K562 (cell line): ENCODE data around the gene DNAJA1. TPM values are rescaled to one million over a fixed set of nuclear protein-coding genes. Genes with fewer than 3 reads are reported as not detected.

ENCODE experiments used
- EGR1 ChIP-seq: fragments of 450-650 bp; conservative IDR thresholded peaks from 2 replicates; pipeline ENCODE4 v1.6.1; 2017; ENCODE audit warnings: mild to moderate bottlenecking
- EHMT2 ChIP-seq: fragments of 450-650 bp; IDR thresholded peaks from 2 replicates; pipeline ENCODE4 v1.6.1; 2018; ENCODE audit warnings: antibody characterized with exemption
- ETS1 ChIP-seq: conservative IDR thresholded peaks from 2 replicates; pipeline ENCODE4 v1.6.1; 2011; ENCODE audit warnings: low read depth, mild to moderate bottlenecking, low read length; ENCODE audit not compliant: control insufficient read depth
- ETV5 ChIP-seq: sonication (generic); formaldehyde crosslinking; IDR thresholded peaks from 2 replicates; pipeline ENCODE4 v1.4.0; 2020; ENCODE audit warnings: low read depth, mild to moderate bottlenecking, missing genetic modification reagents
- FOXA1 ChIP-seq: fragments of 450-650 bp; IDR thresholded peaks from 2 replicates; pipeline ENCODE4 v1.6.1; 2016; ENCODE audit warnings: mild to moderate bottlenecking, borderline replicate concordance
- GABPB1 ChIP-seq: sonication (generic); formaldehyde crosslinking; IDR thresholded peaks from 2 replicates; pipeline ENCODE4 v1.8.0; 2022; ENCODE audit warnings: mild to moderate bottlenecking, missing genetic modification reagents
- GTF2E2 ChIP-seq: fragments of 200-800 bp; sonication (Bioruptor generic); IDR thresholded peaks from 2 replicates; pipeline ENCODE4 v1.6.1; 2016; ENCODE audit warnings: missing genetic modification characterization, missing compliant biosample characterization
- SP2 ChIP-seq: IDR thresholded peaks from 2 replicates; pipeline ENCODE4 v1.6.1; 2011; ENCODE audit warnings: mild to moderate bottlenecking, low read depth, low read length, moderate library complexity; ENCODE audit not compliant: poor library complexity, severe bottlenecking; ENCODE audit errors: extremely low read depth
- ZFX ChIP-seq: sonication (generic); formaldehyde crosslinking; IDR thresholded peaks from 2 replicates; pipeline ENCODE4 v1.8.0; 2022; ENCODE audit warnings: mild to moderate bottlenecking, missing genetic modification reagents, moderate library complexity
- ZNF253 ChIP-seq: fragments of 250-450 bp; sonication (Bioruptor Pico); conservative IDR thresholded peaks from 2 replicates; pipeline ENCODE4 v1.6.1; 2021; ENCODE audit warnings: mild to moderate bottlenecking
- ZNF57 ChIP-seq: fragments of 450-650 bp; formaldehyde crosslinking; IDR thresholded peaks from 2 replicates; pipeline ENCODE4 v1.4.0; 2020; ENCODE audit warnings: mild to moderate bottlenecking, moderate library complexity
- ZNF589 ChIP-seq: fragments of 200-800 bp; sonication (Bioruptor generic); IDR thresholded peaks from 2 replicates; pipeline ENCODE4 v1.6.1; 2016; ENCODE audit warnings: low read depth, missing genetic modification characterization, missing compliant biosample characterization
- ZNF717 ChIP-seq: fragments of 250-450 bp; sonication (Bioruptor Pico); IDR thresholded peaks from 2 replicates; pipeline ENCODE4 v1.5.0; 2021
- ZNF785 ChIP-seq: fragments of 250-450 bp; sonication (Bioruptor Pico); IDR thresholded peaks from 2 replicates; pipeline ENCODE4 v1.4.0; 2020; ENCODE audit warnings: mild to moderate bottlenecking
- polyA plus RNA-seq, 8 experiments: library from polyadenylated mRNA; depleted of rRNA in 4 of 8; stranded (reverse) in 5 of 8; unstranded in 3 of 8; fragments of >200 nt; fragmentation: Nextera tagmentation in 2 of 8; fragmentation: Illumina TruSeq in 1 of 8; extraction: Ambion mirVana in 2 of 8; extraction: Trizol in 1 of 8; gene quantifications; 2 replicates each; pipeline versions ENCODE4 v1.2.1 to v1.2.3, GENCODE V29; 2011 to 2014; ENCODE audit warnings: inconsistent platforms in 1 of 8, missing spikeins in 1 of 8
- total RNA-seq, 7 experiments: library from RNA; depleted of rRNA in 6 of 7; stranded (reverse); fragments of >200 nt in 6 of 7; fragmentation: Illumina TruSeq in 2 of 7; extraction: Trizol in 2 of 7; gene quantifications; 2 replicates each; pipeline versions ENCODE4 v1.2.1 to v1.2.3, GENCODE V29; 2011 to 2021; ENCODE audit warnings: low replicate concordance in 1 of 7
- TF ChIP-seq, protein P1 (sequence below), 2 experiments: fragments of 450-650 bp in 1 of 2; IDR thresholded peaks; 2 replicates each; pipeline ENCODE4 v1.6.1; 2011 to 2017; ENCODE audit warnings: low read depth in 2 of 2, antibody characterized with exemption in 1 of 2, borderline replicate concordance in 1 of 2, low read length in 1 of 2, mild to moderate bottlenecking in 1 of 2, mixed read lengths in 1 of 2; ENCODE audit not compliant: control insufficient read depth in 1 of 2
- TF ChIP-seq, protein P2 (sequence below): fragments of 450-650 bp; IDR thresholded peaks from 2 replicates; pipeline ENCODE4 v1.6.1; 2016
- TF ChIP-seq, protein P3 (sequence below), 2 experiments: fragments of 150-350 bp in 1 of 2; IDR thresholded peaks; 2 replicates each; pipeline ENCODE4 v1.6.1; 2012 to 2016; ENCODE audit warnings: low read depth in 2 of 2, low read length in 2 of 2, mild to moderate bottlenecking in 1 of 2, moderate library complexity in 1 of 2

Gene DNAJA1
- total and polyA plus RNA-seq, 9 of the 15 experiments (the other 6 are each of a cell fraction or from before 2014, with no cell fraction given), result 109 to 359 (median 175) TPM

DNA sequence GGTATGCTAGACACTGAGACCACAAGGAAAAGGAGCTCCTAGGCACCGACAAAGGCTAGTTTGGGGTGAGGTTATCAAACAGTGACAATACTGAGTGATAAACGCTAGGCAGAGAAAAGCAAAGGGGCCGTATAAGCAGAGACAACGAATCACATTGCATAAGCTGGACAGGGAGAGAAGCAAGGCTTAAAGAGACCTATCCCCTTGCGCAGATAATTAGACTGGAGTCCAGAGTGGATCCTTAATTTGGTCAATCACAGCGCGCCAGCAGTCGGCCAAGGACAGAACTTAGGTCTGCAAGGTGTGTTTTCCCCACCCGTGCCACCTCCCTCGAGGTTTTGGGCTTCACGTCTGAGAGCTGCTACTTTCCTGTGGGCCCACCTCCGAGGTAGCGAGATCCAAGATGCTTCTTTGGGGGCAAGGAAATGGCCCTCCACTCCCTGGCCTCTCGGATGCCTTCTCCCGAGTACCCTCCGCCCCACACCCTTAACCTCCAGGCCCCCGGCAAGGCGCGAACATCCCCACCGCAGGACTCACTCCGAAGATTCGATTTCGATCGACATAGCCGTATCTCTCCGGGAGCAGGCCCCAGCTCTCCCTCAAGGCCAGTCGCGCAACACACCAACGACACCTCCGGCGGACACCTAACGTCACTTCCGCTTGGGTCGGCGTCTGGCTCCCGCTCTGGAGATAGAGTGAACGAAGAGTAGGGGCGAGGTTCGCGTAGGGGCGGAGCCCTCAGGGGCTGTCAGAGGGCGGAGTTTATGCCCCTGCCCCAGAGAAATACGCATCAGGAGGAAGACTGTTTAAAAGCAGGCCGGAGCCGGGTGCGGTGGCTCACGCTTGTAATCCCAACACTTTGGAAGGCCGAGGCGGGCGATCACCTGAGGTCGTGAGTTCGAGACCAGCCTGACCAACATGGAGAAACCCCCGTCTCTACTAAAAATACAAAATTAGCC, 51.3 kb downstream of the DNAJA1 start, which contains the start of gene SMU1 (continued):
- peak; percentile 42; the same call in 1 of the 2 replicates for TF ChIP-seq ETV5 (CRISPR knock-in tag)
- TF ChIP-seq ZNF785, result no peak
- no peak for TF ChIP-seq ZNF253
- peak; percentile 97 for TF ChIP-seq ZFX (CRISPR knock-in tag)
- TF ChIP-seq SP2, result no peak
- TF ChIP-seq GABPB1 (CRISPR knock-in tag), result peak; percentile 93
- TF ChIP-seq, protein P1, sequence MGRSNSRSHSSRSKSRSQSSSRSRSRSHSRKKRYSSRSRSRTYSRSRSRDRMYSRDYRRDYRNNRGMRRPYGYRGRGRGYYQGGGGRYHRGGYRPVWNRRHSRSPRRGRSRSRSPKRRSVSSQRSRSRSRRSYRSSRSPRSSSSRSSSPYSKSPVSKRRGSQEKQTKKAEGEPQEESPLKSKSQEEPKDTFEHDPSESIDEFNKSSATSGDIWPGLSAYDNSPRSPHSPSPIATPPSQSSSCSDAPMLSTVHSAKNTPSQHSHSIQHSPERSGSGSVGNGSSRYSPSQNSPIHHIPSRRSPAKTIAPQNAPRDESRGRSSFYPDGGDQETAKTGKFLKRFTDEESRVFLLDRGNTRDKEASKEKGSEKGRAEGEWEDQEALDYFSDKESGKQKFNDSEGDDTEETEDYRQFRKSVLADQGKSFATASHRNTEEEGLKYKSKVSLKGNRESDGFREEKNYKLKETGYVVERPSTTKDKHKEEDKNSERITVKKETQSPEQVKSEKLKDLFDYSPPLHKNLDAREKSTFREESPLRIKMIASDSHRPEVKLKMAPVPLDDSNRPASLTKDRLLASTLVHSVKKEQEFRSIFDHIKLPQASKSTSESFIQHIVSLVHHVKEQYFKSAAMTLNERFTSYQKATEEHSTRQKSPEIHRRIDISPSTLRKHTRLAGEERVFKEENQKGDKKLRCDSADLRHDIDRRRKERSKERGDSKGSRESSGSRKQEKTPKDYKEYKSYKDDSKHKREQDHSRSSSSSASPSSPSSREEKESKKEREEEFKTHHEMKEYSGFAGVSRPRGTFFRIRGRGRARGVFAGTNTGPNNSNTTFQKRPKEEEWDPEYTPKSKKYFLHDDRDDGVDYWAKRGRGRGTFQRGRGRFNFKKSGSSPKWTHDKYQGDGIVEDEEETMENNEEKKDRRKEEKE (IDR thresholded peaks at IDR 0.05; ENCODE audit: borderline replicate concordance in 1 of 2, control insufficient read depth in 1 of 2, low read depth in 2 of 2, low read length in 1 of 2), result no peak
- TF ChIP-seq, protein P2, sequence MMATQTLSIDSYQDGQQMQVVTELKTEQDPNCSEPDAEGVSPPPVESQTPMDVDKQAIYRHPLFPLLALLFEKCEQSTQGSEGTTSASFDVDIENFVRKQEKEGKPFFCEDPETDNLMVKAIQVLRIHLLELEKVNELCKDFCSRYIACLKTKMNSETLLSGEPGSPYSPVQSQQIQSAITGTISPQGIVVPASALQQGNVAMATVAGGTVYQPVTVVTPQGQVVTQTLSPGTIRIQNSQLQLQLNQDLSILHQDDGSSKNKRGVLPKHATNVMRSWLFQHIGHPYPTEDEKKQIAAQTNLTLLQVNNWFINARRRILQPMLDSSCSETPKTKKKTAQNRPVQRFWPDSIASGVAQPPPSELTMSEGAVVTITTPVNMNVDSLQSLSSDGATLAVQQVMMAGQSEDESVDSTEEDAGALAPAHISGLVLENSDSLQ, result peak; percentile 87
- TF ChIP-seq FOXA1, result no peak
- no peak for TF ChIP-seq ZNF717 (CRISPR knock-in tag)
- TF ChIP-seq EHMT2, result no peak
- TF ChIP-seq, protein P3, sequence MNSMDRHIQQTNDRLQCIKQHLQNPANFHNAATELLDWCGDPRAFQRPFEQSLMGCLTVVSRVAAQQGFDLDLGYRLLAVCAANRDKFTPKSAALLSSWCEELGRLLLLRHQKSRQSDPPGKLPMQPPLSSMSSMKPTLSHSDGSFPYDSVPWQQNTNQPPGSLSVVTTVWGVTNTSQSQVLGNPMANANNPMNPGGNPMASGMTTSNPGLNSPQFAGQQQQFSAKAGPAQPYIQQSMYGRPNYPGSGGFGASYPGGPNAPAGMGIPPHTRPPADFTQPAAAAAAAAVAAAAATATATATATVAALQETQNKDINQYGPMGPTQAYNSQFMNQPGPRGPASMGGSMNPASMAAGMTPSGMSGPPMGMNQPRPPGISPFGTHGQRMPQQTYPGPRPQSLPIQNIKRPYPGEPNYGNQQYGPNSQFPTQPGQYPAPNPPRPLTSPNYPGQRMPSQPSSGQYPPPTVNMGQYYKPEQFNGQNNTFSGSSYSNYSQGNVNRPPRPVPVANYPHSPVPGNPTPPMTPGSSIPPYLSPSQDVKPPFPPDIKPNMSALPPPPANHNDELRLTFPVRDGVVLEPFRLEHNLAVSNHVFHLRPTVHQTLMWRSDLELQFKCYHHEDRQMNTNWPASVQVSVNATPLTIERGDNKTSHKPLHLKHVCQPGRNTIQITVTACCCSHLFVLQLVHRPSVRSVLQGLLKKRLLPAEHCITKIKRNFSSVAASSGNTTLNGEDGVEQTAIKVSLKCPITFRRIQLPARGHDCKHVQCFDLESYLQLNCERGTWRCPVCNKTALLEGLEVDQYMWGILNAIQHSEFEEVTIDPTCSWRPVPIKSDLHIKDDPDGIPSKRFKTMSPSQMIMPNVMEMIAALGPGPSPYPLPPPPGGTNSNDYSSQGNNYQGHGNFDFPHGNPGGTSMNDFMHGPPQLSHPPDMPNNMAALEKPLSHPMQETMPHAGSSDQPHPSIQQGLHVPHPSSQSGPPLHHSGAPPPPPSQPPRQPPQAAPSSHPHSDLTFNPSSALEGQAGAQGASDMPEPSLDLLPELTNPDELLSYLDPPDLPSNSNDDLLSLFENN (IDR thresholded peaks at IDR 0.05; ENCODE audit: low read depth in 2 of 2, low read length in 2 of 2), result no peak
- TF ChIP-seq GTF2E2 (tag), result no peak
- no peak for TF ChIP-seq ZNF589
- TF ChIP-seq ZNF57 (CRISPR knock-in tag), result no peak
- 0 out of 2 replicates have a peak, but pooled peaks have one; percentile 45 for TF ChIP-seq ETS1
- no peak for TF ChIP-seq EGR1
